ENCODE results near the gene SLC1A7.

The SLC1A7 gene

DNA sequence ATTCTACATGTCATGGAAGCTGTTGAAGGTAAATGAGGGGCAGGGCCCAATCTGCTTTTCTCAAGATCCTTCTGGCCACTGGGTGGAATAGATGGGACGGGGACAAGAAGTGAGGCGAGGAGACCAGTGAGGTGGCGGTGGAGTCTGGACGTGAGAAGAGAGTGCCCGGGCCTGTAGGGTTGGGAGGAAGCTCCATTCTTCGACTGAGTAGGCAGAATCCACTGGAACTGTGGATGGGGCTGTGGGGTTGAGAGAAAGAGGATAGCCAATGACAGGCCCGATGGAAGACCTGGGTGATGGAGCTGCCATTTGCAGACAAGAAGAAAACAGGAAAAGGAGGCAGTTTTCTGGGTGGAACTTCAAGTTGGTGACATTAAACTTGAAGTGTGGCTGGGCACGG lies 10.3 kb downstream of the SLC1A7 start:
- H3K9me3 Mint-ChIP-seq = peaks cover under 1% of the 10 kb centered on the region
- H3K27me3 Mint-ChIP-seq = no peaks in the 10 kb centered on the region
- no peak overlapping the region for H3K27ac Mint-ChIP-seq
- no peak overlapping the region for H3K4me3 Mint-ChIP-seq
- no peaks in the 10 kb centered on the region for H3K4me1 Mint-ChIP-seq (ENCODE audit: low read depth)
- no peaks in the 10 kb centered on the region for H3K36me3 Mint-ChIP-seq (ENCODE audit: low read depth)

GRCh38 chr1:53131590-53131938 lies 10.9 kb downstream of the SLC1A7 start:
- no peaks in the 10 kb centered on the region for H3K36me3 Mint-ChIP-seq (ENCODE audit: low read depth)
- no peak overlapping the region for H3K27ac Mint-ChIP-seq
- H3K4me1 Mint-ChIP-seq (ENCODE audit: low read depth) = no peaks in the 10 kb centered on the region
- no peak overlapping the region for H3K4me3 Mint-ChIP-seq
- no peaks in the 10 kb centered on the region for H3K9me3 Mint-ChIP-seq
- H3K27me3 Mint-ChIP-seq = no peaks in the 10 kb centered on the region

- Mint-ChIP-seq H3K9me3 (no peaks in the 10 kb centered on the region), H3K27ac (no peak overlapping the region), H3K4me1 (ENCODE audit: low read depth) (no peaks in the 10 kb centered on the region), H3K4me3 (no peak overlapping the region), H3K27me3 (no peaks in the 10 kb centered on the region), H3K36me3 (ENCODE audit: low read depth) (no peaks in the 10 kb centered on the region)
Observed at GRCh38 chr1:53130878-53131589, 11.4 kb downstream of the SLC1A7 start.

DNA sequence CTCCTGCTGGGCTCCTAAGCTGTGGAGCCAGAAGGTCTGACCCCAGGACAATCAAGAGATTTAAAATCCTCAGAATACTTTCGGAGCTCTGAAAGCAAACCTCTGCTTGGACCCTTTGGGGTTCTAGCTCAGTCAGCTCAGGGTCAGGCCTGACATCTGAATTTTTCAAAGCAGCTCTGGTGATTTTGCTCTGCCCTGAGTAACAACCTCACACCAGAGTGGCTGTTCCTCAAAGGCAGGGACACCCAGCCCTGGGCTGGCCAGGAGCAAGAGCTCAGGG lies 11.9 kb downstream of the SLC1A7 start:
- no peaks in the 10 kb centered on the region for H3K9me3 Mint-ChIP-seq
- H3K27me3 Mint-ChIP-seq = no peaks in the 10 kb centered on the region
- H3K27ac Mint-ChIP-seq = no peak overlapping the region
- no peaks in the 10 kb centered on the region for H3K4me1 Mint-ChIP-seq (ENCODE audit: low read depth)
- no peaks in the 10 kb centered on the region for H3K36me3 Mint-ChIP-seq (ENCODE audit: low read depth)
- no peak overlapping the region for H3K4me3 Mint-ChIP-seq

DNA sequence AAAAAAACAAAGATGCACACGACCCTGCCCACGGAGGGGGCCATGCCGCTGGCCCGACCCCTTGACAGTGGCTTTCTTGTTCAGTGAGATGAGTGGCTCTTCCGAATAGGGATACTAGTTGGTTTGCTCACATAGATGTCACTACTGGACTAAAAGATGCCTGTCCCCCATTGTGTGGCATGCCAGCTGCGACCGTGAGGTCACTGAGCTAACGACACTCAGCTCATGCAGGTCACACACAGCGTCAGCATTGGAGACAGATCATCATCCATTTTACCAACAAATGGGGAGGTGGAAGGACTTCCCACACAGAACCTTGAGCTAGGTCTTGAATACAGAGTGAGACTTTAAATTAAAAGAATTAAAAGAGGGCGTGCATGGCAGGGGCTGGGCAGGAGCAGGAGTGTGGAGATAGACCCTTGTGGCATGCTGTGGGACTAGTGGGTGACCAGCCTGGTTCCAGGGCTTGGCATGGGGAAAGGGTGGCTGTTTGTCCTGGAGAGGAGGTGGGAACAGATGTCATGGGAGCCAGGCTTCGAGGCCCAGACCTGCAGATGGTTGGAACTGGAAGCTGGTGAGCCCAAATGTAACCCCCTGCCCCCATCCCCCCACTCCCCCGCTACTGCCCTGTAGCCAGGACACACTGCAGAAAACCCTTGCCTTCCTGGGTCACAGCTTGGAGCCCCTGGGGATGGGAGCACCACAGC lies 12.4 kb downstream of the SLC1A7 start:
- no peaks in the 10 kb centered on the region for H3K4me1 Mint-ChIP-seq (ENCODE audit: low read depth)
- H3K27ac Mint-ChIP-seq = no peak overlapping the region
- no peak overlapping the region for H3K4me3 Mint-ChIP-seq

DNA sequence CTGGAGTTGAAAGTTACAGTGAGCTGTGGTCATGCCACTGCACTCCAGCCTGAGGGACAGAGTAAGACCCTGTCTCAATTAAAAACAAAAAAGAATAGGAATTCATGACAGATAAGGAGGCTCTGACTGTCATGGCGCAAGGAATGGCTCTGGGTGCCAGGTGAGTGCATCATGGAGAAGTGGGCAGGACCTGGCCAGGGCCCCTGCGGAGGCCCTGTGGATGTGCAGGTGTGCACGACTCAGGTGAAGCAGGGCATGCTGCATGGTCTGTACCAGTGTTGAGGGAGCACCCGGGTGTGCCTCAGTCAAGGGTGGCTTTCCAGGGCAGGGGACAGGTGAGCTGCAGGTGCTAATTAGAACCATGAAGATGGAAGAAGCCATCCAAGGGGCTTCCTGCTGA lies 14.0 kb downstream of the SLC1A7 start:
- H3K9me3 Mint-ChIP-seq = no peaks in the 10 kb centered on the region

More for the DNA sequence above, 12.4 kb downstream of the SLC1A7 start:
- H3K9me3 Mint-ChIP-seq = no peaks in the 10 kb centered on the region
- no peaks in the 10 kb centered on the region for H3K27me3 Mint-ChIP-seq
- H3K36me3 Mint-ChIP-seq (ENCODE audit: low read depth) = no peaks in the 10 kb centered on the region

GRCh38 chr1:53127546-53127945 lies 14.9 kb downstream of the SLC1A7 start:
- Mint-ChIP-seq H3K27ac (no peak overlapping the region), H3K36me3 (ENCODE audit: low read depth) (no peaks in the 10 kb centered on the region)

More for the DNA sequence above, 14.0 kb downstream of the SLC1A7 start:
- H3K4me3 Mint-ChIP-seq = no peak overlapping the region
- H3K27ac Mint-ChIP-seq = no peak overlapping the region
- H3K27me3 Mint-ChIP-seq = no peaks in the 10 kb centered on the region
- no peaks in the 10 kb centered on the region for H3K36me3 Mint-ChIP-seq (ENCODE audit: low read depth)
- H3K4me1 Mint-ChIP-seq (ENCODE audit: low read depth) = no peaks in the 10 kb centered on the region

DNA sequence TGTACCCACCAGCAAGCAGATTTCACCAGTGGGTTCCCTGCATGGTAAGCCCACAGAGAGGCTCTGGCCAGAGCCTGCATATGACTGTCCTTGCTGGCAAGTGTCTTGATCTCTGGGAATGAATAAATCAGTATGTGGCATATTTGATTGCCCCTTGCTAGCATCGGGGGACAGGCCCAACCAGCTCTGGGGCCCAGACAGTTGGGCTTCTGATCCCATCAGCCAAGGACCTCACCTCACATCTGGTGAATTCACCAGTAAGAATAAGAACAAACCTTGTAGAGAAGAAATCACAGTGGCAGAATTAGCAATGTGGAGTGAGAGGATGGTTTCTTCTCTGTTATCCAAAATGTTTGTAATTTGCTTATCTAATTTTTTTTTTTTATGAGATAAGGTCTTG lies 15.9 kb downstream of the SLC1A7 start:
- no peaks in the 10 kb centered on the region for H3K4me1 Mint-ChIP-seq (ENCODE audit: low read depth)
- no peak overlapping the region for H3K4me3 Mint-ChIP-seq

More at GRCh38 chr1:53127546-53127945, 14.9 kb downstream of the SLC1A7 start:
- Mint-ChIP-seq H3K9me3 (no peaks in the 10 kb centered on the region), H3K4me1 (ENCODE audit: low read depth) (no peaks in the 10 kb centered on the region), H3K4me3 (no peak overlapping the region), H3K27me3 (no peaks in the 10 kb centered on the region)

DNA sequence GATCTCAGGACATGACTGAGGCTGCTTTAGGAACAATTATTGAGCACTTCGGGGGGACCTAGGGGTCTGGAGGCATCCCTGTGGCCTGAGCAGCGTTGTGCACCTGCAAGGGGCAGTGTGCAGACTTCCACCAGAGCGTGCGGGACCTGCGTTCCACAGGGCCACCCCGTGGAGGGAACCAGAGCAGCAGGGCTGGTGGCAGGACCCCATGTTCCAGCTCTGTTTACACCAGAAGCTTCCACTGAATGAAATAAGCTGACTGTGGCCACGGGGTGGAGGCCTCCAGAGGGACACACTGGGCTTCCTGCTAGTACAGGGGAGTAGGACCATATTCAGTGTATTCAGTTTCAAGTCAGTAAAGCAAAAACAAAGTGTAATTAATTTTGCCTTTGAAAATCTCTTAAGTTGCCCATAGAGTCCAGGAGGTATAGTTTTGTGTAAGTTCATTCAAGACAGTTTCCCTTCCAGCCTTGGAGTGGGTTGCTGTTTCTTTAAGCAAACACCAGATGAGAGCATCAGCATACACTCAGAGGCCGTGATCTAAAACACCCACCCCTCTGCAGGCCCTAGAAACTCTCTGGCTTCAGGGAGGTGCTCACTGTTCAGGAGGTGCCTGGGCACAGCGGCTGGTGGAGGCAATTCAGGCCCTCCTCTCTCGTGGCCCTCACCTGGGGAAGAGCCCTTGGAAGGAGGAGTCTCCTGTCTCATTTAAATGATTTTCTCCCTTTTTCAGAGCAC lies 16.6 kb downstream of the SLC1A7 start:
- Mint-ChIP-seq H3K36me3 (ENCODE audit: low read depth) (no peaks in the 10 kb centered on the region), H3K27ac (no peak overlapping the region), H3K4me3 (no peak overlapping the region), H3K9me3 (no peaks in the 10 kb centered on the region), H3K4me1 (ENCODE audit: low read depth) (no peaks in the 10 kb centered on the region), H3K27me3 (no peaks in the 10 kb centered on the region)

More for the DNA sequence above, 15.9 kb downstream of the SLC1A7 start:
- Mint-ChIP-seq H3K27ac (no peak overlapping the region), H3K27me3 (no peaks in the 10 kb centered on the region), H3K36me3 (ENCODE audit: low read depth) (no peaks in the 10 kb centered on the region), H3K9me3 (no peaks in the 10 kb centered on the region)

DNA sequence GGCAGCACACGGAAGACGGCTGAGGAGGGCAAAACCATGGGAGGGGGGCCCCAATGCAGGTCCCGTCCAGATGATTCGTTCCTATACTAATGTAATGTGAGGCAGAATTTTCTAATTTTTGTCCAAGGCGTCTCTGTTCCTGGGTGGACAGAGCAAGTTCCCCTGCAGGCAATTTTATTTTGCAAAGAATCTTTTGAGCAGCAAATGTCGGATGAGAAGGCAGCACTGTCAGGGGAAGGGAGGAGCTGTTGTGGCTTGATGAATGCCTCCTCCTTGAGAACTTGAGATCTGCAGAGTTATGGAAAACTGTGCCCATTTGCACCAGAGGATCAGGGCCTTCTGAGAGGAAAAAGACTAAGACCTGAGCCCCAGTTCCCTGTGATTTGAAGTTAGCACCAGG lies 17.3 kb downstream of the SLC1A7 start:
- H3K27ac Mint-ChIP-seq = no peak overlapping the region
- no peak overlapping the region for H3K4me3 Mint-ChIP-seq
- no peaks in the 10 kb centered on the region for H3K36me3 Mint-ChIP-seq (ENCODE audit: low read depth)
- H3K27me3 Mint-ChIP-seq = no peaks in the 10 kb centered on the region
- H3K4me1 Mint-ChIP-seq (ENCODE audit: low read depth) = no peaks in the 10 kb centered on the region
- no peaks in the 10 kb centered on the region for H3K9me3 Mint-ChIP-seq

- no peaks in the 10 kb centered on the region for H3K27me3 Mint-ChIP-seq
- H3K9me3 Mint-ChIP-seq = no peaks in the 10 kb centered on the region
- H3K4me1 Mint-ChIP-seq (ENCODE audit: low read depth) = no peaks in the 10 kb centered on the region
- H3K36me3 Mint-ChIP-seq (ENCODE audit: low read depth) = no peaks in the 10 kb centered on the region
- no peak overlapping the region for H3K4me3 Mint-ChIP-seq
- no peak overlapping the region for H3K27ac Mint-ChIP-seq
Observed at GRCh38 chr1:53123453-53124140, 18.8 kb downstream of the SLC1A7 start.

DNA sequence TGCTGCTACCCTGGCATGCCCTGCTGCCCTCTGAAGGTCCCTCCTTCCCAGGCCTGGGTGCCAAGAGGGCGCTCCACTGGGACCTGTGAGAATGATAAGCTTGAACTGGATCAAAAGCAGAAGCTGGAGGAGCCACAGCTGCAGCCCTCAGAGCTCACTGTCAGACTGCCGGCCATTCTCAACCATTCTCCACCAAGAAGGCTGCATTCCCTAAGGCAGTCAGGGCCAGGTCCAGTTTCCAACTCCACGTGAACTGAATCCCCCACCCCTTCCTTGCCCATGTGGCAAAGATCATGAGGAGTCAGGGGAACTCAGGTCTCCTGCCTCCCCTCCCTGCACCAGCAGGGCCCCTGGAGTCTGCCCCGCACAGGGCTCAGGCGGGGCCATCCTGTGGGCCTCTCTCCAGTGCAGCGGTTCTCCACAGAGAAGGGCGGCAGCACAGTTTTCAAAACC lies 19.5 kb downstream of the SLC1A7 start:
- Mint-ChIP-seq H3K36me3 (ENCODE audit: low read depth) (no peaks in the 10 kb centered on the region), H3K27ac (no peak overlapping the region)

GRCh38 chr1:53122201-53122885 lies 20.1 kb downstream of the SLC1A7 start:
- H3K4me1 Mint-ChIP-seq (ENCODE audit: low read depth) = no peaks in the 10 kb centered on the region
- H3K27ac Mint-ChIP-seq = no peak overlapping the region

More for the DNA sequence above, 19.5 kb downstream of the SLC1A7 start:
- Mint-ChIP-seq H3K4me3 (no peak overlapping the region), H3K9me3 (no peaks in the 10 kb centered on the region), H3K4me1 (ENCODE audit: low read depth) (no peaks in the 10 kb centered on the region), H3K27me3 (no peaks in the 10 kb centered on the region)

DNA sequence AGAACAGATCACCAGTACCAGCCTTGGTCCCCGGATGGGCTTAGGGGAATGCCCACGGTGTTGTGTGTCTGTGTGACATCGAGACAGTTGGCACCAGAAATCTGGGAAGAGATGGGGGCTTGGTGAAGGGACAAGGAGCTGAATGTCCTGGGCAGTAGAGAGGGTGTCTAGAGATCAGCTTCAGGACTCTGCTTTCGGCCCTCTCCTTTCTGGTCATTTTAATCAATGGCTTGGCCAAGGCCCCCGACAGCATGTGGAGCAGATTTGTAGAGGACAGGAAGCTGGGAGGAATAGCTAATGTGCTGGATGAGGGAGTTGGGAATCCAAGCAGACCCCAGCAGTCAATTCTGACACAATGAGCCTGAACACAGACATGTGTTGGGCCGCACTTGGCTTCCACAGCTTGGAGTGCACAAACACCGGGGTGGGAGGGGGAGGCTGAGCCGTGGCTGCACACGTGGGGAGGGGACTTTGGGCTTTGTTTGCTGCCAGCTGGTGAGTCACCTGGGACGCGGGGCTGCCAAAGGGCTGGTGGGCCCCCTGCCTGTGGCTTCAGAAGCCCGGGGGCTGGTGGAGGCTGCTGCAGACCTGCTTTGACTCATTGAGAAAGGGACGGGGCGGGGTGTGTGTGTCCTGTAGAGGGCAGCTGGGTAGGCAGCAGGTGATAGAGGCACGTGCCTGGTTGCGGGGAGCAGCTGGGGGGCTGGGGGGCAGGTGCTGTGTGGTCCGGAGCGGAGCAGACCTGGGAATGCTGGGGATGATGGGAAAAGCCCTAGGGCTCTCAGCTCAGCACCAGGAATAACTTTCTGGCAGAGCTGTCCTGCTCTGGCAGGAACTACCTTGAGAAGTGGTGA lies 20.9 kb downstream of the SLC1A7 start:
- no peaks in the 10 kb centered on the region for H3K27me3 Mint-ChIP-seq
- no peaks in the 10 kb centered on the region for H3K36me3 Mint-ChIP-seq (ENCODE audit: low read depth)
- no peaks in the 10 kb centered on the region for H3K4me1 Mint-ChIP-seq (ENCODE audit: low read depth)
- no peak overlapping the region for H3K4me3 Mint-ChIP-seq
- H3K27ac Mint-ChIP-seq = no peak overlapping the region
- no peaks in the 10 kb centered on the region for H3K9me3 Mint-ChIP-seq

More at GRCh38 chr1:53122201-53122885, 20.1 kb downstream of the SLC1A7 start:
- no peaks in the 10 kb centered on the region for H3K9me3 Mint-ChIP-seq
- no peaks in the 10 kb centered on the region for H3K36me3 Mint-ChIP-seq (ENCODE audit: low read depth)
- H3K27me3 Mint-ChIP-seq = no peaks in the 10 kb centered on the region
- H3K4me3 Mint-ChIP-seq = no peak overlapping the region
